GM19035 (cell line): Measurements from ENCODE around the gene SPACDR.

ENCODE experiments used
- ATAC-seq: cut with Tn5 transposase; IDR thresholded peaks from one replicate; pipeline ENCODE4 v1.9.1; 2021; ENCODE audit not compliant: unreplicated experiment

SPACDR gene

GRCh38 chr7:100419660-100420226 is 44.3 kb downstream of the SPACDR start:
- no peak for ATAC-seq

GRCh38 chr7:100418930-100419659 is 45.0 kb downstream of the SPACDR start:
- no peak for ATAC-seq

- ATAC-seq = no peak
Measured at GRCh38 chr7:100415448-100415847, 48.6 kb downstream of the SPACDR start.

GRCh38 chr7:100413889-100414288 is 50.2 kb downstream of the SPACDR start:
- no peak for ATAC-seq

- ATAC-seq = no peak
Measured at GRCh38 chr7:100413346-100413745, 50.7 kb downstream of the SPACDR start.

GRCh38 chr7:100411101-100411500 is 53.0 kb downstream of the SPACDR start:
- ATAC-seq = no peak

- no peak for ATAC-seq
Measured at GRCh38 chr7:100407285-100408180, 56.5 kb downstream of the SPACDR start.

GRCh38 chr7:100406767-100407166 is 57.3 kb downstream of the SPACDR start:
- no peak for ATAC-seq
